IPS-20b (cell line): ENCODE results near the gene NYNRIN.

Experiments
- H3K27ac ChIP-seq: one replicate; pipeline ENCODE4 v1.5.1; 2013; ENCODE audit warnings: low read length
- H3K27me3 ChIP-seq: 2 replicates; pipeline ENCODE4 v1.6.1; 2013; ENCODE audit warnings: mild to moderate bottlenecking, low read length, inconsistent platforms; ENCODE audit not compliant: insufficient read depth
- H3K36me3 ChIP-seq: 2 replicates; pipeline ENCODE4 v1.6.1; 2013; ENCODE audit warnings: low read depth, mild to moderate bottlenecking, inconsistent platforms, low read length, moderate library complexity; ENCODE audit not compliant: insufficient read depth
- H3K4me1 ChIP-seq: 2 replicates; pipeline ENCODE4 v1.6.1; 2013; ENCODE audit warnings: mild to moderate bottlenecking, control low read depth, inconsistent platforms, low read length, moderate library complexity; ENCODE audit not compliant: insufficient read depth
- H3K4me3 ChIP-seq: 2 replicates; pipeline ENCODE4 v1.5.1; 2013; ENCODE audit warnings: mild to moderate bottlenecking, low read length, inconsistent platforms
- H3K9ac ChIP-seq: 2 replicates; pipeline ENCODE4 v1.6.1; 2013; ENCODE audit warnings: low read depth, mild to moderate bottlenecking, inconsistent platforms, low read length, moderate library complexity
- H3K9me3 ChIP-seq: 2 replicates; pipeline ENCODE4 v1.6.1; 2013; ENCODE audit warnings: mild to moderate bottlenecking, low read depth, low read length, inconsistent platforms; ENCODE audit not compliant: insufficient read depth

NYNRIN gene

GRCh38 chr14:24458736-24459135, 59.9 kb downstream of the NYNRIN start:
- Histone ChIP-seq H3K4me1 (no peaks in the 10 kb centered on the region), H3K4me3 (no peak overlapping the region), H3K9ac (no peak overlapping the region), H3K36me3 (no peaks in the 10 kb centered on the region), H3K9me3 (peaks cover 16% of the 10 kb centered on the region), H3K27me3 (no peaks in the 10 kb centered on the region), H3K27ac (no peak overlapping the region)

- no peak overlapping the region for H3K9ac ChIP-seq
- H3K4me1 ChIP-seq = no peaks in the 10 kb centered on the region
- no peaks in the 10 kb centered on the region for H3K36me3 ChIP-seq
- H3K9me3 ChIP-seq = peaks cover 10% of the 10 kb centered on the region
- no peaks in the 10 kb centered on the region for H3K27me3 ChIP-seq
- H3K4me3 ChIP-seq = no peak overlapping the region
- no peak overlapping the region for H3K27ac ChIP-seq
Observed at GRCh38 chr14:24459331-24459730, 60.5 kb downstream of the NYNRIN start.

- H3K9ac ChIP-seq = no peak overlapping the region
- H3K27me3 ChIP-seq = no peaks in the 10 kb centered on the region
- H3K9me3 ChIP-seq = no peaks in the 10 kb centered on the region
- no peak overlapping the region for H3K4me3 ChIP-seq
- H3K27ac ChIP-seq = no peak overlapping the region
- no peaks in the 10 kb centered on the region for H3K36me3 ChIP-seq
- no peaks in the 10 kb centered on the region for H3K4me1 ChIP-seq
Observed at GRCh38 chr14:24461336-24461735, 62.5 kb downstream of the NYNRIN start.

- no peaks in the 10 kb centered on the region for H3K4me1 ChIP-seq
- H3K36me3 ChIP-seq = no peaks in the 10 kb centered on the region
- no peak overlapping the region for H3K4me3 ChIP-seq
- no peaks in the 10 kb centered on the region for H3K9me3 ChIP-seq
- H3K27me3 ChIP-seq = no peaks in the 10 kb centered on the region
- no peak overlapping the region for H3K9ac ChIP-seq
- no peak overlapping the region for H3K27ac ChIP-seq
Observed at GRCh38 chr14:24463017-24463883, 64.4 kb downstream of the NYNRIN start.

GRCh38 chr14:24463884-24464785, 65.3 kb downstream of the NYNRIN start:
- Histone ChIP-seq H3K4me1 (no peaks in the 10 kb centered on the region), H3K27ac (no peak overlapping the region), H3K4me3 (no peak overlapping the region), H3K36me3 (no peaks in the 10 kb centered on the region), H3K9me3 (no peaks in the 10 kb centered on the region), H3K27me3 (no peaks in the 10 kb centered on the region), H3K9ac (no peak overlapping the region)

GRCh38 chr14:24465368-24465767, 66.6 kb downstream of the NYNRIN start:
- H3K4me3 ChIP-seq = no peak overlapping the region
- H3K9me3 ChIP-seq = no peaks in the 10 kb centered on the region
- no peaks in the 10 kb centered on the region for H3K36me3 ChIP-seq
- no peak overlapping the region for H3K9ac ChIP-seq
- H3K27ac ChIP-seq = no peak overlapping the region
- no peaks in the 10 kb centered on the region for H3K4me1 ChIP-seq
- H3K27me3 ChIP-seq = no peaks in the 10 kb centered on the region

DNA sequence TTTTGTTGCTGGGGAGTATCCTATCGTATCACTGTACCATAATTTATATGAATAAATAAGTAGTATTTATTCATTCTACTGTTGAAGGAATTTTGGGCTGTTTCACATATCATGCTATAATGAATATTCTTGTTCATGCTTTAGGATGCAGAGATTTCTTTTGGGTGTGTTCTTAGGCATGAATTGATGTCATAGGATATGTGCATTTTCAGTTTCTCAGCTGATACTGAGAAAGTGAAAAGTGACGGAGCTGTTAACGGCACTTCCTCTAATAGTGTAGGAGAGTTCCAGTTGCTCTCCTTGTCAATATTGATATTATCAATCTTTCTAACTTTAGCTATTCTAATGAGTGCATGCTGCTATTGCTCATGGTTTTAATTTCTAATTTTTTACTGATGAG, 67.0 kb downstream of the NYNRIN start:
- Histone ChIP-seq H3K9ac (no peak overlapping the region), H3K4me3 (no peak overlapping the region), H3K4me1 (no peaks in the 10 kb centered on the region), H3K9me3 (no peaks in the 10 kb centered on the region), H3K36me3 (no peaks in the 10 kb centered on the region), H3K27me3 (no peaks in the 10 kb centered on the region), H3K27ac (no peak overlapping the region)
